Measurements from ENCODE around the gene TNS1. TPM values are rescaled to one million over a fixed set of nuclear protein-coding genes. Genes with fewer than 3 reads are reported as not detected.

TNS1 gene
- total RNA-seq, 1 donor from 2014 or later: 54.5 TPM

DNA sequence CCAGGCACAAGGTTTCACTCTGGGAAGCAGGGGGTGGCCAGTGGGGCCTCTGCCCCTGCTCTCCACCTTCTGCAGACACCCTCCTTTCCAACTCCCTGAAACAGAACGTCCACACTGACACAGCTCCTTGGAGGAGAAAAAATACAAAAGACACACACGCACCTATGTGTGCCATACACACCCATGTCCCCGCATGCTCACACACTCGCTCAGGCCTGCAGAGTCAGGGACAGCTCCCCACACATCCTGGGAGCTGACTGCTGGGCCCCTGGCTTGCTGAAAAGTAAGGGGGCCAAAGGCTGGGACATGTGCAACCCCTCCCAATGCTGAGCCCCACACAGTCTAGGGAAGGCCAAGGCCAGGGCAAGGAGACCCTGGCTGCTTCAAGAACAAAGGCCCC is 200.5 kb downstream of the TNS1 start:
- TF ChIP-seq, protein P1, sequence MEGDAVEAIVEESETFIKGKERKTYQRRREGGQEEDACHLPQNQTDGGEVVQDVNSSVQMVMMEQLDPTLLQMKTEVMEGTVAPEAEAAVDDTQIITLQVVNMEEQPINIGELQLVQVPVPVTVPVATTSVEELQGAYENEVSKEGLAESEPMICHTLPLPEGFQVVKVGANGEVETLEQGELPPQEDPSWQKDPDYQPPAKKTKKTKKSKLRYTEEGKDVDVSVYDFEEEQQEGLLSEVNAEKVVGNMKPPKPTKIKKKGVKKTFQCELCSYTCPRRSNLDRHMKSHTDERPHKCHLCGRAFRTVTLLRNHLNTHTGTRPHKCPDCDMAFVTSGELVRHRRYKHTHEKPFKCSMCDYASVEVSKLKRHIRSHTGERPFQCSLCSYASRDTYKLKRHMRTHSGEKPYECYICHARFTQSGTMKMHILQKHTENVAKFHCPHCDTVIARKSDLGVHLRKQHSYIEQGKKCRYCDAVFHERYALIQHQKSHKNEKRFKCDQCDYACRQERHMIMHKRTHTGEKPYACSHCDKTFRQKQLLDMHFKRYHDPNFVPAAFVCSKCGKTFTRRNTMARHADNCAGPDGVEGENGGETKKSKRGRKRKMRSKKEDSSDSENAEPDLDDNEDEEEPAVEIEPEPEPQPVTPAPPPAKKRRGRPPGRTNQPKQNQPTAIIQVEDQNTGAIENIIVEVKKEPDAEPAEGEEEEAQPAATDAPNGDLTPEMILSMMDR (IDR thresholded peaks at IDR 0.05; ENCODE audit: insufficient read depth, low read length, poor library complexity, severe bottlenecking): no peak

DNA sequence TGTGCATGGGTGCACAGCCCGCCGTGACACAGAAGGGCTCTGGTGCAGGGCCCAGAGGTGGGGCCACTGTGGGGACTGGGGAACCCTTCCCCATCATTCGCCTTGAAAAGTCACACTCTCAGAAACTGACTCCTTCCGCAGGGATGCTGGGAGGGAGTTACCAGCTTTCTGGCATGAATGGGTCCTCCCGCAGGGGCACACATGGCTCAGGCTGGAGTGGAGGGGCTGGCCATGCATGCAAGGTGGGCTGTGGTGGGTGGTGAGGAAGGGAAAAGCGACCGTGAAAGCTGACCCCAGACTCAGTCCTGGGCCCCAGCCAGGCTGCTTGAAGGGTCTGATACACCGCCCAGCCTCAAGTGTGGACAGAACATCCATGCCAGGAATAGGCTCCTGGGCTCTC is 201.1 kb downstream of the TNS1 start:
- Histone ChIP-seq H3K36me3 (ENCODE audit: control insufficient read depth, insufficient read depth, low read length) (no peaks in the 10 kb centered on the region), H3K4me3 (ENCODE audit: low read depth, low read length) (no peak overlapping the region), H3K27me3 (ENCODE audit: control insufficient read depth, insufficient read depth, low read length) (no peaks in the 10 kb centered on the region)
- no peak for DNase-seq (ENCODE audit: low read depth)
- TF ChIP-seq, protein P1 (IDR thresholded peaks at IDR 0.05; ENCODE audit: insufficient read depth, low read length, poor library complexity, severe bottlenecking): no peak

More for the DNA sequence above, 200.5 kb downstream of the TNS1 start:
- no peak for DNase-seq (ENCODE audit: low read depth)
- Histone ChIP-seq H3K36me3 (ENCODE audit: control insufficient read depth, insufficient read depth, low read length) (no peaks in the 10 kb centered on the region), H3K27me3 (ENCODE audit: control insufficient read depth, insufficient read depth, low read length) (no peaks in the 10 kb centered on the region), H3K4me3 (ENCODE audit: low read depth, low read length) (no peak overlapping the region)

DNA sequence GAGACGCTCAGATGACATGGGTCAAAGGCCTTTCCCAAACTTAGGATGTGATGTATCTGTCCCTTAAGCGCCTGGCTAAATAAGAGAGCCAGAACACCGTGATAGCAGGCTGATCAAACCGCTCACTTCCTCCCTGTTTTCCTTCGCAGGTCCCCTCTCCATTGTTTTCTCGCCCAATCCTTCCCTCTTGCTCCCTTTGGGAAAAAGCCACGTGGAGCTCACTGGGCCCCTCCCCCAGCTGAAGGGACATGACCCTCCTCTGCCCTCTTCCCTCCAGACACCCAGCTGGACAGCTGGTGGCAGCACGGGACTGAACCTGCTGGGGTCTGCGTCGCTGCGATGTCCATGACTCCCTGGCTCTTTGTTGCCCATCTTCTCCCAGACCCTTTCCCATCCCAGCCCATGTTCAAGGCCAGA is 201.7 kb downstream of the TNS1 start:
- DNase-seq (ENCODE audit: low read depth): no peak
- no peaks in the 10 kb centered on the region for H3K27me3 ChIP-seq (ENCODE audit: control insufficient read depth, insufficient read depth, low read length)

DNA sequence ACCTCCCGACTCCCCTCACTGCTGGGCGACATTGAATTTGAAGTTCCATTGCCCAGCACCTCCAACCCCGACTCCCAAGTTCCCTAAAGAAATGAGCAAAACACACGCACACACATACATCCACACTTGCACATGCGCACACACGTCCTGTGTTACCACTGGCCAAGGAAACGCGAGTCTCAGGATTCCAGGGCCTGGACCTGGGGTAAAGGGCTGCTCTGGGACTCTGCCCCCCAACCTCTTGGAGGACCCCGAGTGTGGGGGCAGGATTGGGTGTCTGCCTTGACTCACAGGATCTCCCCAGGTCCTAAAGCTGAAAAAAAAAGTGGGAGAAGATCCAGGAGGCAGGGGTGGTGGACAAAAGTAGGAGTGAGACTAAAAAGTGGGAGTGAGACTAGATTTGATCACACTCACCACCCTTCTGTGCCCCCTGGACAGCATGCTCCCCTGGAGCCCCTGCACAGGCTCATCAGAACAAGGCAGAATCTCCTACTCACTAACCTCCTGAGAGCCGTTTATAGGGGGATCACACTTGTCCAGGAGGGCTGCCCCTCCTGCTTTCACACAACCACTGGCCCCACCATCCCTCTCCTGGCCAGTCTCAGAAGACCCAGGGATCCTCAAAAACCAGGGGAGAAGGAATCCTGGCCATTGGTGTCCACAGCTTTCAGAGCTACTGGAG is 202.2 kb downstream of the TNS1 start:
- Histone ChIP-seq H3K36me3 (ENCODE audit: control insufficient read depth, insufficient read depth, low read length) (no peaks in the 10 kb centered on the region), H3K4me3 (ENCODE audit: low read depth, low read length) (no peak overlapping the region), H3K27me3 (ENCODE audit: control insufficient read depth, insufficient read depth, low read length) (no peaks in the 10 kb centered on the region)
- TF ChIP-seq, protein P1 (IDR thresholded peaks at IDR 0.05; ENCODE audit: insufficient read depth, low read length, poor library complexity, severe bottlenecking): no peak
- DNase-seq (ENCODE audit: low read depth): no peak

More for the DNA sequence above, 201.7 kb downstream of the TNS1 start:
- TF ChIP-seq, protein P1 (IDR thresholded peaks at IDR 0.05; ENCODE audit: insufficient read depth, low read length, poor library complexity, severe bottlenecking): no peak
- no peak overlapping the region for H3K4me3 ChIP-seq (ENCODE audit: low read depth, low read length)
- no peaks in the 10 kb centered on the region for H3K36me3 ChIP-seq (ENCODE audit: control insufficient read depth, insufficient read depth, low read length)

DNA sequence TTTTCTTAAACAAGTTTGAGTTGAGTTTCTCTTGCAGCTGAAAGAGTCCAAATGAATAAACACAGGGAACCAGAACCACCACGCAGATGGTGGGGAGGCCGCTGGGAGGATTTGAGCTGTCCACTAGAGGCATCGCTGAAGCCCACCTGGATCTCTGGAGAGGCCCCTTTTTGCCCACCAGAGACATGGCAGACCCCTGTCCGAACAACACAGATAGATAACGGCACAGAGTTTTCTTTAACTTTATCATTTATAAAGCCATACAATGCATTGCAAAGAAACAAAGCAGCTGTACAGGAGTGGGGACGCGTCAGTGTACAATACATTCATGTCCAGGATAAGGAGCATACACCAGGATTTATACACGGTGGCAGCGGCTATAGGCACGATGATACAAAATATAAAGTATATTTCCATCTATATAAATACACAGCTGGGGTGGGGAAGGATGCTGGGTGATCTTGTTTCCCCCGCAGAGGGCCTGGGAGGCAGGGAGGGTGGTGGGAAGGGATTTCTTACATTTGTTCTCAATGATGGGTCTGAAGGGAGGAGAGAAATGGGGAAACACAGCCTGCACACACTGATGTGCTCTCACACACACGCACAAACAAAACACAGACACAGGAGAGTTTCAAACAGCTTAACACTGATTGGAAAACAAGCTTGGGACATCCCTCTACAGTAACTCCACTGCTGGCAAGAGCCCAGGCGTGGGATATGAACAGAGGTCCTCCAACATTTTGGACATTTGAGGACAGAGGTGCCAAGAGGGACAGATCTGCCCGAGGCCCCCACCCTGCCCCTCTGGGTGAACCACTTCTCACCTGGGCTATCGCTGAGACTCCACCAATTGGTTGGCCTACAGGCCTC is 203.0 kb downstream of the TNS1 start:
- Histone ChIP-seq H3K36me3 (ENCODE audit: control insufficient read depth, insufficient read depth, low read length) (no peaks in the 10 kb centered on the region), H3K4me3 (ENCODE audit: low read depth, low read length) (no peak overlapping the region), H3K27me3 (ENCODE audit: control insufficient read depth, insufficient read depth, low read length) (no peaks in the 10 kb centered on the region)
- TF ChIP-seq, protein P1 (IDR thresholded peaks at IDR 0.05; ENCODE audit: insufficient read depth, low read length, poor library complexity, severe bottlenecking): no peak
- no peak for DNase-seq (ENCODE audit: low read depth)

Data from kidney epithelial cell (primary cell).